ENCODE measurements around the gene GRAP.

GRAP gene

DNA sequence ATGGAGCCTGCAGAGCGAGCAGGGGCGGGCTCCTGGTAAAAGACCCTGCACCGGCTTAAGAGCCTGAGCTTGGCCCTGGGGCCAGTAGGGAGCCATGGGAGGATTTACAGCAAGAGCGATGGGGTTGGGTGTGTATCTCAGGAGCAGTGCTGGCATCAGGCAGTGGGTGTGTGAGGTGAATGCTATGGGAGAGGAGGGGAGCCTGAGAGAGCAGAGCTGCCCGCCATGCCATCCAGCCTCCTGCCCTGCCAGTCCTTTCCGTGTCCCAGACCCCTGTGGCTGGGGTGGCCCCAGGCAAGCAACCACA is 65.5 kb downstream of the GRAP start:
- no peak for DNase-seq

DNA sequence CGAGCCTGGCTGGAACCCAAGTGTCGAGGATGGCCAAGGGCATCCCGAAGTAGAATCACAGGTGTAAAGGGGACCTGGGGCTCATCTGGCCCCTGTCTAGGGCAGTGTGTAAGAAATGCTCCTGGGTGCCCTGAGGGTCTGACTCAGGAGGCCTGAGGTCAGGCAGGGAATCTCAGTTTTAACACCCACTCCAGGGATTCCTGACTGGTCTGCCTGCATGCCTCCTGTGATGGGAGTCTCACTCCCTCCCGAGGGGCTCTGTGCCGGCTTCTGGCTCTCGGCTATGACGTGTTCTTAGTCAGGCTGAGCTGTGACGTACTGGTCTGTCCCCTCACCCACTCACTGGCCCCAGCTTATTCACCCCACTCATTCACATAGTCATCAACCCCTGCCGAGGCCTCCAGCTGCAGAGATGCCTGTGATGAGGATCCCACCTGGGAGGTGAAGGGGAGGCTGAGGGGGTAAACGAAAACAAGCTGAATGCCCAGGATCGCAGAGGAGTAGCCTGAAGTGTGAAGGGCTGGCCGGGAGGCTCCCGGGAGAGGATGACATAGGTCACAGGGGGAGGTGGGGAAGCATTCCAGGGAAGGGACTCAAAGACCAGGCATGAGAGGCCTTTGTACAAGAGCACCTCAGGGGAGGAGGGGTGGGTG is 65.9 kb downstream of the GRAP start:
- no peak for DNase-seq

GRCh38 chr17:18978655-18979054 is 68.1 kb downstream of the GRAP start:
- DNase-seq, result no peak

GRCh38 chr17:18978050-18978449 is 68.7 kb downstream of the GRAP start:
- no peak for DNase-seq

DNA sequence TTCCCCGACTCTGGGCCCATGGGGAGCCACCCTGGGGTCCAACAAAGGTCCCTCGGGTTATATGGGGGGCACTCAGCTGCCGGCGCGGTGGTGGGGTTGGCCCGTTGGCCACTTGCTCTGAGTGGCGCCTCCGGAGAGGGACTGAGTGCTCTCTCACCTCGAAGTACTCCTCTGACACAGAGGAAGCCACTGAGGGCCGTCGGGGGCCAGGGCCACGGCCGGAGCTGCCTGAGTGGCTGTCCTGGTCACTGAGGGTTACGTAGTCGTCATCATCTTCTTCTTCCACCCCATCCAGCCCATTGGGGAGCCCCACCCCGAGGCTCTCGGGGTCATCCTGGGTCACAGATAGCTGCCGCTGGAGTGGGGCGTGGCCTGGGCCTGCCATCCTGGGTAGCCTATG is 69.1 kb downstream of the GRAP start:
- no peak for DNase-seq

DNA sequence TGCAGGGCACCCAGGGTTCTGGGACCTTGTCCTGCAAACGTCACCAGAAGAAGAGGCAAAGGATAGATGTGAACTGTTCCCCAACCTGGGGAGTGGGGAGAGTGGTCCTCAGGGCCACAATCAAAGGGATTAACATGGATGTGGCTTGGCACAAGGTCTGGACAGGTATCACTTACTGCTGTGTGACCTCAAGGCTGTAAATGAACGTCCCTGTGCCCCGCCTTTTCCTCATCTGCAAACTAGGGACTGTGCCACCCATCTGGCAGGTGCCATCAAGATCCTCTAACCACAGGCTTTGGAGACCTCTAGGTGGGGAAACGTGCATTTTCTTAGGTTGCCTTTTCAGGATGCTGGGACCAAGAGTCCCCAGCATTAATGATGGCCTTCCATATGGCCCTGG is 69.7 kb downstream of the GRAP start:
- DNase-seq, result no peak

DNA sequence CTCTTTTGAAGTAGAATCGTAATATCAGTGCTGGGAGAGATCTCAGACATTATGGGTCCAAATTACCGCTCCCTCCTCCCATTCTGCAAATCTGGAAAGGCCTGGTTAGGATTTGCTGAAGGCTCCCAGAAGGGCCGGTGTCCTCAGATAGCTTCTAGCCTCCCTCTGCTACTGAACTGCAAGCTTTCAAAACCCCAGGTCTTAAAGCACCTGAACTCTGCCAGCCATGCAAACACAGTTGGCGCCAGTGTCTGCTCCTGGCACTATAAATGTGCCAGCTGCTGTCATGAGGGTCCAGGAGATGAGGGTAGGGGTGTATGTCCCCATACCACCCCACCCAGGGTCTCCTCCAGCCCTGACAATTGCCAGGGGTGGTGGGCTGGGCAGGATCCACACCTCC is 70.6 kb downstream of the GRAP start:
- DNase-seq, result no peak

- DNase-seq, result no peak
Observed at GRCh38 chr17:18975597-18975996, 71.2 kb downstream of the GRAP start.

DNA sequence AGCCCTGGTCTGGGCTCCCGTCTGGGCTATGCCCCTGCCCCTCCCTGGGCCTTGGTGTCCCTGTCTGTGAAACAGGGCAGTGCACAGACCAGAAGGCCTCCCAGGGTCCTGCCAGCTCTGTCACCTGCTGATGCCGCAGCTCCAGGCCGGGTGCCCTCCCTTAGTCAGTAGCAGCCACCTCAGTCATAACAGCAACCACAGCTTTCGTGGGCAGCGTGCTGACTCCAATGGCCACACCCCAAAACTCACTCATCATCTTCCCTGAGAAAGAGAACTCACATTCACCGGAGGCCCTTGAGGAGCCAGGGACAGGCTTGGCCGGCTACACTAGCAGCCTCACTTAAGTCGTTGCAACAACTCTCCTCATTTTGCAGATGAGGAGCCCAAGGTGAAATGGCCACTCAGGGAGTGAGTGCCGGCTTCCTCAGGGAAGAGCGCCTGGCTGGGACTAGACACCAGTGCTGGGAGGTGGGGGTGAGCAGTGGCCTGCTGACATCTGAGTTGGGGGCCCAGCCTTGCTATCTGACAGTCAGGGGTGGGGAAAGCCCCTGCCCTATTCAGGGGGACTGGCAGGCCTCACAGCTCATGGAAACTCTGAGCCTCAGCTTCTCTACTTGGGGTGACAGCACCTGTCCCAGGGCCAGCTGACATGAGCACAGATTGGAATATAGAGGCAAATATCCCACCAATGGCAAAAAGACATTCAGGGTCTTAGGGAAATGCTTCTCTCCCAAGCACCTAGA is 72.2 kb downstream of the GRAP start:
- DNase-seq, result no peak

DNA sequence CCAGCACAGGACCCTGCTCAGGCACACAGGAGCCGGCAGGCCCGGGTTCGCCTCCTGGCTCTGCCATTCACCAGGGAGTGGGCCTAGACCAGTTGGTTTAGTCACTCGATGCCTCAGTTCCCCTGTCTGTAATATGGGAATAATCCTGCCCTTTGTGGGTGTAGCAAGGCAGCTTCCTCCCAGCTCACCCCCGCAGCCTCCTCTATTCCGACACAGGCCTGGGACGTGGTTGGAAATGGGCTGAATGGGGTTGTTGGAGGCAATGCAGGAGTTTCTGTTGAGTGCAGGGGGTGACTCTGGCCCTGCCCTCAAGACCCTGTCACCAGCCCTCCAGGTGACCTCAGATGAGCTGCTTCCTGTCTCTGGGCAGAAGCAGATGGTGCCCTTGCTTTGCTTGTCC is 75.0 kb downstream of the GRAP start:
- DNase-seq, result no peak

Measured in NCI-H2029 (cell line).